GM19351 (cell line): ENCODE measurements around the gene ZNF680.
"Not testable (repeated sequence)": the region's sequence is repeated elsewhere in the genome, so short reads cannot be mapped to it uniquely, and the experiment has no call there.

Experiments used
- ATAC-seq: cut with Tn5 transposase; IDR thresholded peaks from one replicate; pipeline ENCODE4 v1.9.1; 2021; ENCODE audit warnings: mild to moderate bottlenecking, moderate library complexity; ENCODE audit not compliant: unreplicated experiment

Gene ZNF680

DNA sequence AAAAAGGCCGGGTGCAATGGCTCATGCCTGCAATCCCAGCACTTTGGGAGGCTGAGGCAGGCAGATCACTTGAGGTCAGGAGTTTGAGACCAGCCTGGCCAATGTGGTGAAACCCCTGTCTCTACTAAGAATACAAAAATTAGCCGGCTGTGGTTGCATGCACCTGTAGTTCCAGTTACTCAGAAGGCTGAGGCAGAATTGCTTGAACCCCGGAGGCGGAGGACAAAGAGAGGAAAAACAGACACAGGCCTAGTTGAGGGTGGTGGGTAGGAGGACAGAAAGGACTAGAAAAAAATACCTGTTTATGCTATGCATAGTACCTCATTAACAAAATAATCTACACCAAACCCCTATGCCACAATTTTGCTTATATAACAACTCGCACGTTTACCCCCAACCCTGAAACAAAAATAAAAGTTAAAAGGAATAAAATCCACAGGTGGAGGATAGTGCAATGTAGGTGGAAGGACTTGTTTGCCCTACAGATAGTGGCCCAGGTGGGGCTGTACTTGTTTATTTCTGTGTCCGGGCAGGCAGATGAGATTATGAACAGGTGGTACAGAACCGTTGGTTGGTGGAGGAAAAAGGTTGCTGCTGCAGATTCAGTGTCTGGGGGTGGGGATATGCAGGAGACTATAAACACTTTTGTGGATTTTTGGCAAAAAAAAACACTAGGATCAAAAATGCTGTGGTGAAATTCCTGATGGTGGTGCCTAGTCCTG is 5.1 kb downstream of the ZNF680 start:
- no peak for ATAC-seq

DNA sequence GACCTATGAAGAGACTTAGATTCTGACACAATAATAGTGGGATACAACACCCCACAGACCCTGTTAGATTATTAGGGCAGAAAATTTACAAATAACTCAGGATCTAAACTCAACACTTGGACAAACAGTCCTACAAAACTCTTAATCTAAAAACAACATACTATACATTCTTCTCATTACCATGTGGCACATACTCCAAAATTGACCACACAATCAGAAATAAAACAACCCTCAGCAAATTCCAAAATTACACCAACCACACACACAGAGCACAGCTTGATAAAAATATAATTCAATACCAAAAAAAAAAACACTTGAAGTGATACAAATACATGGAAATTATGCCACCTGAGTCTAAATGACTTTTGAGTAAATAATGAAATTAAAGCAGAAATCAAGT is 7.8 kb downstream of the ZNF680 start:
- ATAC-seq, result no peak

DNA sequence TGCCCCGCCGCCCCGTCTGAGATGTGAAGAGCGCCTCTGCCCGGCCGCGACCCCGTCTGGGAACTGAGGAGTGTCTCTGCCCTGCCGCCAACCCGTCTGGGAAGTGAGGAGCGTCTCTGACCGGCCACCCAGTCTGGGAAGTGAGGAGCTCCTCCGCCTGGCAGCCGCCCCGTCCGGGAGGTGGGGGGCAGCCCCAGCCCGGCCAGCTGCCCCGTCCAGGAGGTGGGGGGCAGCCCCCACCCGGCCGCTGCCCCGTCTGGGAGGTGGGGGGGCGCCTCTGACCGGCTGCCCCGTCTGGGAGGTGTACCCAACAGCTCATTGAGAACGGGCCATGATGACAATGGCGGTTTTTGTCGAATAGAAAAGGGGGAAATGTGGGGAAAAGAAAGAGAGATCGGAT is 8.7 kb downstream of the ZNF680 start:
- ATAC-seq, result not testable (repeated sequence)

DNA sequence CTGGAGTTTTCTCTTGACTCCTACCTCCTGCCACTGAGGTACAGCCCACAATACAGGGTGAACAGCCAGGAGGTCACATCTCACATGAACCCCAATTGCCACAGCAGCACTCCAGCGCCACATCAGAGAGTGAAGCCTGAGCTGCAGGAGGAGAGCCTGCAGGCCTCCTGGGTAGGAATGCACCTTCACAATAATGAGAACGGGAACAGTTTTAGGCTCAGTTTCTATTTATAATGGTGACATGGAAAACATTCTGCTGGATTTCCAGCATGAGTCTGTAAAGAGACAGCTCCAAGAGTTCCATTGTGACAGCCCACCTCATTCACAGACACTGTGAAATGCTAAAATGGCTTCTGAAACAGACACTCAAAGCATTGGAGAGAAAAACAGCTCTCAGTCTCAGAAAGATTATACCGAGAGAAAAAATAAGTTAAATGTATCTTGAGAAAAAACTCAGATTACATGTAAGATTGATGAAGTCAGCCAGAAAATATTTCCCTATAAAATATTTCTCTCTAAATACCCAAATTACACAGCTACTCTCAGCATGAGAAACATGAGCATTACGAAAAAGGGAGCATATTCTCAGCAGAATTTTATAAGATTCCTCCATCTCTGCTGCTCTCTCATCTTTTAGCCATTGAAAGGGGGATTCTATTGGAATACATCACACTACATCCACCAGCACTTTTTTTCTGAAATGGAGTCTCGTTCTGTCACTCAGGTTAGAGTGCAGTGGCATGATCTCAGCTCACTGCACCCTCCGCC is 11.3 kb downstream of the ZNF680 start:
- ATAC-seq, result no peak

DNA sequence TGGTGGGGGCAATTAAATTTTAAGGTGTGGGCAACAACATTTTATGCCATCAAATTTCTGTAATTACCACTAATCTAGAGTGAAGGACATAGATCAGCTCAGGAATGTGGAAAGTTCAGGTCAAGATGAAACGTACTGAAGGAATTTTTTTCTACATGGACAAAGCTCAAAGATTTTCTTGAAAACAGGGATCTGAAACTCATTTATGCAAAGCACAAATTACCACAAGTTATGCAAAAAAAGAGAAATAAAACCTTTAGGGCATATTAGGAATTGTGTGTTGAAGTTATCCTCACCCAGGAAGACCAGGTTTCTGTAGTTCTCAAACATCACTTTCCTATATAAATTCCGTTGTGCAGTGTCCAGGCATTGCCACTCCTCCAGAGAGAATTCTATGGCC is 18.9 kb downstream of the ZNF680 start:
- no peak for ATAC-seq

DNA sequence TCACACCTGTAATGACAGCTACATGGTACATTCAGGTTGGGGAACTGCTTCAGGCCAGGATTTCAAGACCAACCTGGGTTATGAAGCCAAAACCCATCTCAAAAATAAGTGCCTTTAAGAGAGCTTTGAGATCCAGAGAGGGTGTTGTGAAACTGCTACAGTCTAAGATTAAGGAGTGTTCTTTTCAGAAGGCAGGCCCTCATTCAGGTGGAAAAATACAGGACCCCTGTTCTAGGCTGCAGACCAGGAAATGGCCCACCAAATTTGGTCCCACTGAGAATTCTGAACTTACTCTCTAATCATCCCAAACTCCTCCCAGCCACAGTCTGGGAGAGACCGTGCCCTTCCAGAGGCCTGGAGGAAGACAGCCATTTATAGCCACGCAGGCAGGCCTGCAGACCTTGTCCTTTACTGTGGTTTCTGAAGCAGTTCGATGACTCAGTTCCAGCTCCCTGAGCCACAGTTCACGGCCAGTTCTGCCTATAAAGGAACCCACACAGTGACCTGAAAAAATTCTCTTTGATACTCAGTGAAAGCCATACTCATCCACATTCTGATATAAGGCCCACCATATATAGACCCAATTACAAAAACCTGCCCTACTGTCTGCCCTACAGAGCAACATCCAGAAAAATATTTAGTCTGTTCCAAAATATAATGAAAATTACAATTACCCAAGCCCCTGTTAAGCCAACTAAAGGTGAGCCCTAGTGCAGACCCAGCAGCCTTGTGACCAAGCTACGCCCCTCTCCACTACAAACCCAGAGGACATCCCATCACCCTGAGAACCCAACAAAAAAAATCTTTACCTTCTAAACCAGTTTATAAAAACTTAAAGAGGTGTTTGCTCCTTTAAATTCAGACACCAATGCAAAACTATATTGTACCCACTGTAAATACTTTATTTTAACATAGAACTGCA is 21.2 kb downstream of the ZNF680 start:
- ATAC-seq, result no peak

DNA sequence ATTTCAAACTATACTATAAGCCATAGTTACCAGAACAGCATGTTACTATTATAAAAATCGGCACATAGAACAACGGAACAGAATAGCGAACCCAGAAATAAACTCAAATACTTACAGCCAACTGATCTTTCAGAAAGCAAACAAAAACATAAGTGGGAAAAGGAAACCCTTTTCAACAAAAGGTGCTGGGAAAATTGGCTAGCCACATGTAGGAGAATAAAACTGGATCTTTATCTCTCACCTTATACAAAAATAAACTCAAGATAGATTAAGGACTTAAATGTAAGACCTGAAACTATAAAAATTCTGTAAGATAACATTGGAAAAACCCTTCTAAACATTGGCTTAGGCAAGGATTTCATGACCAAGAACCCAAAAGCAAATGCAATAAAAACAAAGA is 29.1 kb downstream of the ZNF680 start:
- ATAC-seq, result no peak

DNA sequence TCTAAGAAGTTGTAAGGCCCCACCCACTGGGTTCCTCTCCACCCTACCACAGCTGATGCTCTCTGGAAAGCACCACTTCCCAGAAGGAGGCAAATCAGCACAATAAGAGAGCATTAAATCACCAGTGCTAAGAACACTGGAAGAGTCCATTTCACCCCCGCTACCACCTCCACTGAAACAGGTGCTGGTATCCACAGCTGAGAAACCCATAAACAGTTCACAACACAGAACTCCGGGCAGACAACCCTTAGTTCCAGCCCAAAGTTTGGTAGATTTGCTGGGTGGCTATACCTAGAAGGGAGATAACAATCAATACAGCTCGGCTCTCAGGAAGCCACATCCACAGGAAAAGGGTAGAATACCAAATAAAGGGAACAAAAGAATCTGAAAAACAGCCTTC is 34.1 kb downstream of the ZNF680 start:
- ATAC-seq, result no peak

DNA sequence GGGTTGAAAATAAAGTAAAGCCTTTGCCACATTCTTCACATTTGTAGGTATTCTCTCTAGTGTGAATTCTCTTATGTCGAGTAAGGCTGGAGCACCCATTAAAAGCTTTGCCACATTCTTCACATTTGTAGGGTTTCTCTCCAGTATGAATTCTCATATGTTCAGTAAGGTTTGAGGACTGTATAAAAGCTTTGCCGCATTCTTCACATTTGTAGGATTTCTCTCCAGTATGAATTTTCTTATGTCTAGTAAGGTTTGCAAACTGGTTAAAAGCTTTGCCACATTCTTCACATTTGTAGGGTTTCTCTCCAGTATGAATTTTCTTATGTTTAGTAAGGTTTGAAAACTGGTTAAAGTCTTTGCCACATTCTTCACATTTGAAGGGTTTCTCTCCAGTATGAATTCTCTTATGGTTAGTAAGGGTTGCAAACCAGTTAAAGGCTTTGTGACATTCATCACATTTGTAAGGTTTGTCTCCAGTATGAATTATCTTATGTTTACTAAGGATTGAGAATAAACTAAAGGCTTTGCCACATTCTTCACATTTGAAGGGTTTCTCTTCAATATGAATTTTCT is 41.4 kb downstream of the ZNF680 start:
- no peak for ATAC-seq

DNA sequence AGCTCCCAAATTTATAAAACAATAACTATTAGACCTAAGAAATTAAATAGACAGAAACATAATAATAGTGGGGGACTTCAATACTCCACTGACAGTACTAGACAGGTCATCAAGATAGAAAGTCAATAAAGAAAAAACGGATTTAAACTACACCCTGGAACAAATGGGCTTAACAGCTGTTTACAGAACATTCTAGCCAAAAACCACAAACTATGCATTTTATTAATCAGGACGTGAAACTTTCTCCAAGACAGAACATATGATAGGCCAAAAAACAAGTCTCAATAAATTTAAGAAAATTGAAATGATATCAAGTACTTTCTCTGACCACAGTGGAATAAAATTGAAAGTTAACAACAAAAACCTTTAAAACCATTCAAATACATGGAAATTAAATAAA is 46.4 kb downstream of the ZNF680 start:
- no peak for ATAC-seq

DNA sequence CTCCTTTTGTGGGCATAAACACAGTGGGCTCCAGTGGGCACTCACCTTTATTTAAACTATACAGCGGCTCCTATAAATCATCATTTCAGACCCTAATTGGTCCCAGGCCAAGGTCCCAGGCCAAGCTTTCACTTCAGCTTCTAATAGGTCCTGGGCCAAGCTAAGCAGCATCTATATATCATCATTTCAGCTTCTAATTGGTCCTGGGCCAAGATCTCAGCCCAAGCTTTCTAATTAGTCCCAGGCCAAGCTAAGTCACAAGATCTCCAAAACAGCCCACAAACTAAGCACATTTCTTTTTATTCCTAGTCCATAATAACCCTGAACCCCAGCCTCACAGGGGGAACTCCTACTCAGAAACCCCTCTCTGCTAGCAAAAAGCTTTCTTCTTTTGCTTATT is 47.1 kb downstream of the ZNF680 start:
- no peak for ATAC-seq

DNA sequence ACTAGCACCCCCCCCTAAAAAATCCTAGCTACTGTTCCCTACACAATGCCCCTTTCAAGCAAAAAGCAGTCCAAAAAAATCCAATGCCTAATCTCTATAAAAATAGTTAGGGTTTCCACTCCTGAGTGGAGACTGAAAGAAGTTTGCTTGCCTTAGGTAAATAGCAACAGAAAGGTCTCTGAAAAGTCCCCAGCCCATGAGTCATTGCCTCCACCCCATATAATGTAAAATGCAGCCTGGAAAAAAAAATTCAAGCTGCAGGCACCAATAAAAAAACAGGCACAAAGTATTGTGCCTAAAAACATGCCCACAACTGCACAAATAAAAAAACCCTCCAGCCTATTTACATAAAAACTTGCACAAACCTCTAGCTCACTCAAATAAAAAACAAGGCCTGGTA is 47.5 kb downstream of the ZNF680 start:
- ATAC-seq, result no peak

DNA sequence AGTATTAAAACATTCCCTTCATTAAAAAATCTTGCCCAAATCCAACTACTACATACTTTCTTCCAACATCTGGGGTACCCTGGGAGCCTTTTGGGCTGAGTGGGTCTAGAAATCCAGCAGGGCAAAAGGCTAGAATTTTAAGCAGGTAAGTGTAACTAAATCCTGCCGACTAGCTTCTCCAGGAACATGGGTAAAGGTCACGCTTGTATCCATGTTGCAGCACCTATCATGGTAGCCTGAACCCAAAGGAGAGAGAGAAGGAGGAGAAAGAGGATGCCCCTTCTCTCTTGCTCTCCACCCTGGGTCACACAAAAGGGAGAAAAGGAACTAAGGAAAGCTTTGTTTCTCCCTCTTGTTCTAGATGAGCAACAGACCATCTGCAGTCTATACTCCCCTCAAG is 53.3 kb downstream of the ZNF680 start:
- no peak for ATAC-seq

DNA sequence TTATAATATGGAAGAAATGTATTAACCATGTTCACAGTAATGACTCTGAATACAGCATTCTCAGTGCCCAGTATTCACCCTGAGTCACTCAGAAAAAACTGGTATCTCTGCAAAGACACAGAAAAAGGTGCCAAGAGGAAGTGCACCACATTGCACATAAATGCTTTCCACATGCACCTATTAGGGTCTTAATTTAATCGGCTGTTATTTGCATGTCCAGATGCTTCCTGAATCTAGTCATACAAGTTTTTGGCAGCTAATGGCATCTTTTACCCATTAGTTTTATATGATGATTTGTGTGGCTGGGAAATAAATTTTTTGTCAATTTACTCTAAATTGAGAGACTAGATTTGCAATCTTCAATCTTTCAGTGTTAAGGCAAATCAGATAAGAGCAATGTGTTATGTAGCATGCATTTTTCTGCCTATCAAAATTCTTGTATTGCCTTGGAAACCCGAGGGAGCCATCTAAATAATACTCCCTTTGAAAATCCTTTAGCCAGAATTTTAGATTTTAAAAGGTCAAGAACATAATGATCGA is 58.2 kb downstream of the ZNF680 start:
- no peak for ATAC-seq

DNA sequence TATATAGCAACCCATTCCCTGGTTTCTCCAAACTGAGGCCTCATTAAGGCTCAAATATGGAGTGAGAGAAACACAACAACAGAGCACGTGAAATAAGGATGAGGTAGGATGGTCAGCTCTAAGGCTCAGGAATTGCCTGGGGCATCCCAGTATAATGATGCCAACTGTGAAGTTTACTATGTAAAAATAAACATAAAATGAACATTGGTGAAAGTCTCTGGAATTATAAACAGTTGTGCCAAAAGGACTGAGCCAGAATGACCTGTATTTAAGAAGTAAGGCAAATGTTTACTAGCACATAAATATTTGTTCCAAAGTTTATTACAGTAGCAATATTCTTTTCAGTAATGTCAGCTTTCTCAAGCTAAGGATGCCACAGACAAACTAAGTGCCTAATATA is 64.6 kb downstream of the ZNF680 start:
- no peak for ATAC-seq

DNA sequence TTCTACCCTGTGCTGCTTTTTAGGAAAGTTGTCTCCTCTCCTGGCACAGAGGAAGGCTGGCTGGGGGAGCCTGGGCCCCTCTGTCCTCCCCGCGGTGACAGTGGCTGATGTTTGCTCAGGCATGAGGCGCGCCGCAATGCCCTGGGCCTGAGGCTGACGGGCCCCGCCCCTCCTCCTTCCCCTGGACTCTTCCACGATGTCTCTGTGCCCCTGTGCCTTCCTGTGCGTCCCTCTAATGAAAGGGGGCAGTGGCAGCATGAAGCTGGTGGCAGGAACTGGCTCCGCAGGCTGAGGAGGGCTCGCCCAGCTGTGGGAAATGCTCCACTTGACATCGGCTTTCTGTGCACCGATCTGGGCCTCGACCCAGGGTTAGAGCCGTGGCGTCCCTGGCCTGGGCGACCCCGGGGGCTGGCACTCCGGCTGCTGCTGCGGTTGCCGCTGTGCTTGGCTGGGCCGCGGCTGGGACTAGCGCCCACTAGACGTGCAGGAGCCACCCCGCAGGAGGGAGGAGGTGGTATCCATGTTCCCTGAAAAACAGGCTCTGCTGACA is 67.9 kb downstream of the ZNF680 start:
- ATAC-seq, result no peak

DNA sequence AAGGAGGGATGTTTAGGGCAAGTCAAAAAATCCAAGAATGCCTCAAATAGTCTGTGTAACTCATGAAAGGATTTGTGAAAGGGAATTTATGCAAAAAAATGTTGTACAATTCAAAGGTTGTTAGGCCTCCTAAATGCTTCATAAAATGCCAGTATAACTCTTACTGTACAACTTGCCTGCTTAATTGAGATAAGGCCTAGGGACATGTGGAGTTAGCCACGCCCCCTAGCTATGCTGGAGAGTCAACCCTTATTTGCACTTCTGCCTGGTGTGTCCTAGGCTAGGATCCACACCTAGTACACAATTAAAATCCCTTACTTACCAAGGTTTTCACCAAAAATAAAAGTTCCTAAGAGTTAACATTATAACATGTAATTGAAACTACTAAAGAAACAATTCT is 77.2 kb downstream of the ZNF680 start:
- no peak for ATAC-seq
